H1 (cell line): ENCODE results near the gene INSYN1. TPM values are rescaled to one million over a fixed set of nuclear protein-coding genes. Genes with fewer than 3 reads are reported as not detected.

Experiments
- CTCF ChIA-PET: fragments of 300-600 bp; sonication (Branson Sonifier 250); formaldehyde crosslinking; loops from one replicate; lab custom pipeline; 2021; ENCODE audit not compliant: partially characterized antibody; lab: Charles Lee
- POLR2A ChIA-PET: fragments of 300-600 bp; sonication (Branson Sonifier 250); formaldehyde crosslinking; loops from one replicate; lab custom pipeline; 2021; ENCODE audit warnings: inconsistent platforms; ENCODE audit not compliant: partially characterized antibody; lab: Charles Lee
- DNase-seq, 2 experiments: peaks; one replicate each; pipeline versions ENCODE4 v3.0.0 to v3.0.0-alpha.2; 2010 to 2022; ENCODE audit warnings: low spot score in 2 of 2, low read depth in 1 of 2, mixed read lengths in 1 of 2
- FAIRE-seq: peaks from 2 replicates; lab custom pipeline; 2011; peaks lifted over from hg19 to GRCh38; lab: Jason Lieb, UNC
- H2AFZ ChIP-seq: 2 replicates; pipeline ENCODE4 v1.8.1; 2012; ENCODE audit warnings: low read length, inconsistent platforms
- H2AK5ac ChIP-seq: 2 replicates; pipeline ENCODE4 v1.6.1; 2013; ENCODE audit warnings: low read depth, low read length
- H2BK120ac ChIP-seq: replicated peaks from 2 replicates; pipeline ENCODE3; 2013; ENCODE audit warnings: low read depth, low read length, inconsistent platforms
- H2BK12ac ChIP-seq: 2 replicates; pipeline ENCODE4 v1.6.1; 2013; ENCODE audit warnings: low read depth, low read length
- H2BK15ac ChIP-seq: 2 replicates; pipeline ENCODE4 v1.6.1; 2013; ENCODE audit warnings: low read length
- H2BK20ac ChIP-seq: 2 replicates; pipeline ENCODE4 v1.6.1; 2013; ENCODE audit warnings: low read length
- H2BK5ac ChIP-seq: 2 replicates; pipeline ENCODE4 v1.6.1; 2013; ENCODE audit warnings: low read depth, low read length
- H3K14ac ChIP-seq: 2 replicates; pipeline ENCODE4 v1.6.1; 2013; ENCODE audit warnings: inconsistent platforms; ENCODE audit not compliant: insufficient read length
- H3K18ac ChIP-seq: 2 replicates; pipeline ENCODE4 v1.6.1; 2013; ENCODE audit warnings: low read length; ENCODE audit errors: extremely low read depth
- H3K23ac ChIP-seq: 2 replicates; pipeline ENCODE4 v1.6.1; 2013; ENCODE audit warnings: inconsistent platforms; ENCODE audit not compliant: insufficient read length
- H3K23me2 ChIP-seq: 2 replicates; pipeline ENCODE4 v1.6.1; 2013; ENCODE audit warnings: low read depth, low read length
- H3K27ac ChIP-seq: 2 replicates; pipeline ENCODE4 v1.6.1; 2011; ENCODE audit warnings: low read depth, low read length, inconsistent platforms
- H3K27me3 ChIP-seq, 4 experiments: replicated peaks in 1 of 4; 1 replicate in 1 of 4; 2 replicates in 3 of 4; pipeline versions ENCODE4 v1.6.1 to v1.8.1; 2011 to 2013; ENCODE audit warnings: low read length in 3 of 4, mild to moderate bottlenecking in 3 of 4, inconsistent platforms in 2 of 4, mixed read lengths in 2 of 4, moderate library complexity in 1 of 4; ENCODE audit not compliant: control insufficient read depth in 3 of 4, insufficient read depth in 3 of 4; ENCODE audit errors: extremely low read depth in 1 of 4
- H3K36me3 ChIP-seq, 4 experiments: 2 replicates each; pipeline versions ENCODE4 v1.6.1 to v1.8.1; 2011 to 2013; ENCODE audit warnings: mild to moderate bottlenecking in 4 of 4, low read length in 3 of 4, moderate library complexity in 2 of 4, control low read depth in 1 of 4, inconsistent platforms in 1 of 4; ENCODE audit not compliant: insufficient read depth in 4 of 4, control insufficient read depth in 2 of 4
- H3K4ac ChIP-seq: replicated peaks from 2 replicates; pipeline ENCODE3; 2013; ENCODE audit warnings: low read length, low read depth, mixed read lengths, inconsistent platforms; ENCODE audit not compliant: insufficient read length
- H3K4me1 ChIP-seq, 4 experiments: replicated peaks in 1 of 4; 1 replicate in 1 of 4; 2 replicates in 3 of 4; pipeline versions ENCODE4 v1.6.1 to v1.8.1; 2011 to 2013; ENCODE audit warnings: low read length in 3 of 4, inconsistent platforms in 2 of 4, mixed read lengths in 1 of 4; ENCODE audit not compliant: insufficient read depth in 4 of 4, control insufficient read depth in 3 of 4
- H3K4me2 ChIP-seq, 2 experiments: 2 replicates each; pipeline versions ENCODE4 v1.6.1 to v1.8.1; 2011 to 2013; ENCODE audit warnings: low read depth in 2 of 2, low read length in 2 of 2, control low read depth in 1 of 2, inconsistent platforms in 1 of 2, mild to moderate bottlenecking in 1 of 2; ENCODE audit not compliant: insufficient read depth in 1 of 2
- H3K4me3 ChIP-seq, 4 experiments: fragments of 200-600, 300-600 bp in 1 of 4; sonication (generic), shearing (Covaris generic), sonication (Bioruptor Twin) in 1 of 4; 2 replicates each; pipeline versions ENCODE4 v1.5.1 to v1.8.1; 2011 to 2016; ENCODE audit warnings: low read length in 4 of 4, low read depth in 3 of 4, control low read depth in 2 of 4, inconsistent platforms in 2 of 4, mild to moderate bottlenecking in 2 of 4, mixed read lengths in 1 of 4, moderate library complexity in 1 of 4; ENCODE audit not compliant: insufficient read depth in 2 of 4; ENCODE audit errors: extremely low read depth in 1 of 4
- H3K56ac ChIP-seq: replicated peaks from 2 replicates; pipeline ENCODE3; 2013; ENCODE audit warnings: low read depth, mild to moderate bottlenecking, mixed read lengths, low read length, inconsistent platforms; ENCODE audit not compliant: insufficient read length
- H3K79me1 ChIP-seq: 2 replicates; pipeline ENCODE4 v1.6.1; 2013; ENCODE audit warnings: low read depth, low read length, control low read depth
- H3K79me2 ChIP-seq, 2 experiments: 2 replicates each; pipeline versions ENCODE4 v1.6.1 to v1.8.1; 2012 to 2013; ENCODE audit warnings: low read length in 2 of 2, mild to moderate bottlenecking in 2 of 2, inconsistent platforms in 1 of 2; ENCODE audit not compliant: insufficient read depth in 2 of 2, control insufficient read depth in 1 of 2
- H3K9ac ChIP-seq, 4 experiments: replicated peaks in 1 of 4; 1 replicate in 1 of 4; 2 replicates in 3 of 4; pipeline versions ENCODE4 v1.6.1 to v1.8.1; 2011 to 2013; ENCODE audit warnings: low read depth in 3 of 4, low read length in 3 of 4, control low read depth in 2 of 4, mild to moderate bottlenecking in 2 of 4, moderate library complexity in 2 of 4, inconsistent platforms in 1 of 4; ENCODE audit errors: extremely low read depth in 1 of 4
- H3K9me3 ChIP-seq, 2 experiments: 2 replicates each; pipeline versions ENCODE4 v1.6.1 to v1.8.1; 2012 to 2013; ENCODE audit warnings: mild to moderate bottlenecking in 2 of 2, moderate library complexity in 2 of 2, control low read depth in 1 of 2, inconsistent platforms in 1 of 2, low read depth in 1 of 2, low read length in 1 of 2, mixed read lengths in 1 of 2; ENCODE audit not compliant: insufficient read depth in 2 of 2
- H4K20me1 ChIP-seq, 2 experiments: replicated peaks in 1 of 2; 2 replicates each; pipeline versions ENCODE3 to v1.8.1; 2011 to 2013; ENCODE audit warnings: inconsistent platforms in 2 of 2, low read length in 2 of 2, mild to moderate bottlenecking in 1 of 2; ENCODE audit not compliant: insufficient read depth in 2 of 2, control insufficient read depth in 1 of 2
- H4K5ac ChIP-seq: 2 replicates; pipeline ENCODE4 v1.6.1; 2013; ENCODE audit warnings: low read length, low read depth, mixed read lengths, inconsistent platforms; ENCODE audit not compliant: insufficient read length
- H4K8ac ChIP-seq: 2 replicates; pipeline ENCODE4 v1.8.0; 2013; ENCODE audit warnings: mild to moderate bottlenecking, moderate library complexity, low read length, inconsistent platforms; ENCODE audit not compliant: insufficient read depth; ENCODE audit errors: extremely low read depth
- H4K91ac ChIP-seq: replicated peaks from 2 replicates; pipeline ENCODE3; 2013; ENCODE audit warnings: low read length, mixed read lengths, inconsistent platforms; ENCODE audit not compliant: insufficient read length
- BRCA1 ChIP-seq: IDR thresholded peaks from 2 replicates; pipeline ENCODE4 v1.6.1; 2012; ENCODE audit warnings: low read depth, low read length, improper control_type of control experiment
- CBX5 ChIP-seq: fragments of 300-800, 300-1000 bp; sonication (generic); IDR thresholded peaks from 2 replicates; pipeline ENCODE4 v1.7.1; 2016; ENCODE audit warnings: antibody characterized with exemption, low read length, low read depth
- CEBPB ChIP-seq: IDR thresholded peaks from 2 replicates; pipeline ENCODE4 v1.6.1; 2012; ENCODE audit warnings: low read depth, low read length
- CTCF ChIP-seq, 3 experiments: IDR thresholded peaks; 1 replicate in 2 of 3; 2 replicates in 1 of 3; pipeline versions ENCODE4 v1.5.1 to v1.6.1; 2011; ENCODE audit warnings: low read length in 3 of 3, mild to moderate bottlenecking in 3 of 3, inconsistent platforms in 2 of 3, low read depth in 1 of 3, moderate library complexity in 1 of 3; ENCODE audit not compliant: insufficient read depth in 1 of 3; ENCODE audit errors: control extremely low read depth in 1 of 3
- E2F6 ChIP-seq: IDR thresholded peaks from 2 replicates; pipeline ENCODE4 v1.6.1; 2012; ENCODE audit warnings: inconsistent platforms
- GTF2F1 ChIP-seq: IDR thresholded peaks from 2 replicates; pipeline ENCODE4 v1.6.1; 2012; ENCODE audit warnings: low read depth, low read length, improper control_type of control experiment, borderline replicate concordance
- JUND ChIP-seq: IDR thresholded peaks from 2 replicates; pipeline ENCODE4 v1.6.1; 2011; ENCODE audit warnings: mild to moderate bottlenecking, improper control_type of control experiment, low read length
- SIX5 ChIP-seq: IDR thresholded peaks from 2 replicates; pipeline ENCODE4 v1.6.1; 2011; ENCODE audit warnings: mild to moderate bottlenecking, low read depth, low read length
- SRF ChIP-seq: IDR thresholded peaks from 2 replicates; pipeline ENCODE4 v1.6.1; 2011; ENCODE audit warnings: mild to moderate bottlenecking, low read depth, low read length, moderate library complexity
- WGBS, 2 experiments: shearing (Covaris generic) in 1 of 2; methylation state at CpG; one replicate each; pipeline versions ENCODE4 v1.1.6 to v1.1.7; 2013 to 2015; ENCODE audit warnings: low lambda C conversion rate in 2 of 2, mixed read lengths in 2 of 2, inconsistent platforms in 1 of 2, low coverage in 1 of 2, missing lambda C conversion rate in 1 of 2; ENCODE audit not compliant: insufficient replicate concordance in 2 of 2, insufficient coverage in 1 of 2, insufficient read length in 1 of 2; ENCODE audit errors: extremely low coverage in 1 of 2, missing lambda C conversion rate in 1 of 2; 5-methylcytosine and 5-hydroxymethylcytosine counted together
- polyA plus RNA-seq, 7 experiments: library from polyadenylated mRNA; depleted of rRNA in 3 of 7; stranded (reverse) in 5 of 7; unstranded in 2 of 7; fragments of >200 nt in 5 of 7; fragments of 200-250 nt in 2 of 7; gene quantifications; 1 replicate in 5 of 7; 2 replicates in 1 of 7; 4 replicates in 1 of 7; pipeline versions ENCODE4 v1.2.1 to v1.2.3, GENCODE V29; 2011 to 2013; ENCODE audit warnings: missing spikeins in 2 of 7, mixed read lengths in 2 of 7
- total RNA-seq: library from RNA; stranded (reverse); fragmentation: NEBNext Ultra II Directional; extraction: Animal tissue kit (Norgen Biotek cat#: 25700); gene quantifications from 2 replicates; pipeline ENCODE4 v1.2.1, GENCODE V29; 2021

Gene INSYN1
- total and polyA plus RNA-seq, 2 of the 8 experiments (the other 6 are each of a cell fraction or from before 2014, with no cell fraction given), result 7.2 to 10.2 TPM

DNA sequence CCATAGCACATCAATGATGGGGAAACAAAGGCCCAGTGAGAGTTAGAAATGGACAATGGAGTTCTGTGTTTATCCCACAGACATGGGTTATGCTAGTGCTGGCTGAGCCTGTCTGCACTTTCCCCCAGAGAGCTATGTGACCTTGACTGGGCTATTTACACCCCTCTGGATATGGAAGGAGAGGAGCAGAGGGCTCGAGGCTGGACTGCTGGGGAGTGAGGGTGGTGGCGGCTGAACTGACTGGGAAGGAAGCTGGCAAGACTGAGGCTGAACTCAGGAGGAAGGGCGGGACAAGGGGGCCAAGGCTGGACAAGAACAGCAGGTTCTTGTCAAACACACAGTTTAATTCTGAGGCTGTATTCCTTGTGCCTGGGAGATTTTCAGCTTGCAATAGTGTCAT, 10.8 kb upstream of the INSYN1 start:
- Histone ChIP-seq H3K27me3 (no peaks in the 10 kb centered on the region; a peak in 1 of 7 replicates), H3K18ac (no peak overlapping the region), H2BK120ac (no peak overlapping the region), H3K4ac (no peak overlapping the region), H3K27ac (no peak overlapping the region), H3K14ac (no peak overlapping the region), H3K4me2 (no peak overlapping the region), H2AK5ac (no peak overlapping the region), H4K91ac (no peak overlapping the region)
- no peak for TF ChIP-seq GTF2F1
- no peak for TF ChIP-seq CTCF (IDR thresholded peaks at IDR 0.05; ENCODE audit: control extremely low read depth in 1 of 3, insufficient read depth in 1 of 3, low read depth in 1 of 3, low read length in 3 of 3)
- no peak for TF ChIP-seq SIX5
- no peak for TF ChIP-seq BRCA1
- no peak for TF ChIP-seq E2F6
- no peak for TF ChIP-seq JUND
- TF ChIP-seq SRF, result no peak
- TF ChIP-seq CBX5, result no peak
- no peak for TF ChIP-seq CEBPB
- TF ChIP-seq, all 59 proteins: peak for 0
- H2BK5ac ChIP-seq, result no peak overlapping the region
- H3K4me3 ChIP-seq, result no peak overlapping the region
- peaks cover 0 to 5% (median 0%) of the 10 kb centered on the region in 4 experiments; a peak in 3 of 7 replicates for H3K4me1 ChIP-seq
- no peak overlapping the region for H3K56ac ChIP-seq
- H2BK12ac ChIP-seq, result no peak overlapping the region
- ChIA-PET POLR2A (interaction anchor here (2.9 kb wide), 1 partner anchor 11 kb away, joined by 8 read pairs; the partner anchor contains the start of gene INSYN1), CTCF (interaction anchor here (0.8 to 1.4 kb wide), 5 partner anchors 9 to 60 kb away, joined by 3 read pairs; no protein-coding TSS in a partner anchor)
- H4K8ac ChIP-seq, result no peak overlapping the region
- no peak for FAIRE-seq
- H3K36me3 ChIP-seq, result no peaks in the 10 kb centered on the region
- H3K79me2 ChIP-seq, result 0 out of 4 replicates have a peak, but pooled peaks cover 0 to 3% of the 10 kb centered on the region in 2 experiments
- H2AFZ ChIP-seq, result no peak overlapping the region
- H3K79me1 ChIP-seq, result no peaks in the 10 kb centered on the region
- WGBS, 2 experiments, result 86% methylated on average over 3 of the region's 3 CpGs; no CpG with 5 or more reads in 1 of the 2 experiments
- no peak overlapping the region for H4K5ac ChIP-seq
- H3K9ac ChIP-seq, result no peak overlapping the region
- H3K23ac ChIP-seq, result no peak overlapping the region
- no peaks in the 10 kb centered on the region for H4K20me1 ChIP-seq
- H3K23me2 ChIP-seq, result peaks cover 4% of the 10 kb centered on the region; the same call in 1 of the 2 replicates
- no peaks in the 10 kb centered on the region for H3K9me3 ChIP-seq
- H2BK20ac ChIP-seq, result no peak overlapping the region
- H2BK15ac ChIP-seq, result no peak overlapping the region
- DNase-seq, result no peak
